NOMO-1 treated with dmso at 0.1 percent for 144 hours (cell line): Measurements from ENCODE around the gene ING3.
"Not testable (repeated sequence)": the region's sequence is repeated elsewhere in the genome, so short reads cannot be mapped to it uniquely, and the experiment has no call there.

ENCODE experiments used
- DNase-seq: peaks from one replicate; lab custom pipeline; 2025; ENCODE audit not compliant: unreplicated experiment; lab: John Stamatoyannopoulos, UW

The ING3 gene

DNA sequence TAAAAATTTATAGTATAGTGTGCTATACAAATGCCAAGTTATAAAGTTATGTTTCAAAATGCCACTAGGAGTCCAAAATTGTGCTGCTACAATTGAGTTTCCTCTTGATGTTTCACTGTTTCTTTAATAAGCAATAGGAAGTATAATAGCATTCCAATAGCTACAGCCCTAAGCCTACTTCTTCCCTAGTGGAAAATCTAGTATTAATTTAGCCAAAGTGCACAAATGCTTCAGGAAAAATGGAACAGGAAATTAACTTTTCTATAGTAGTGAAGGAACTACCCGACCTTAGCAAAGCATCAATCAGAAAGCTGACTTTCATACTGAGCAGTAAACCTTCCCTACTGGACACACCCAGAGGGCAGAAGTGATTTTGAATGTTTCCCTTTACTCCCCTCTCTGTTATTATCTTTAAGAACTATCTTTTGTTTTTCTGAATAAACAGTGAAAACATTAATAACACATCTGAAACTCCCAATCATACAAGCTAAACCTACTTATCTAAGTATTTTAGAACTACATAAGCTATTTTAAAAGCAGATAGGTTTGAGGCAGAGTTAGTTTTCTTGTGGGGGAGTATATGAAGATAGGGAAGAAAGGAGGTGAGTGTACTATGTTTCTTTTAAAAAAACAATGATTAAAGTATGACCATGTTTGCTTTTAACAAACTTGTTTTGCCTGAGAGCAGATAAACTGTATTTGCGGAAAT is 51.6 kb downstream of the ING3 start:
- DNase-seq, result no peak

- no peak for DNase-seq
Observed at GRCh38 chr7:121002757-121003200, 52.2 kb downstream of the ING3 start.

DNA sequence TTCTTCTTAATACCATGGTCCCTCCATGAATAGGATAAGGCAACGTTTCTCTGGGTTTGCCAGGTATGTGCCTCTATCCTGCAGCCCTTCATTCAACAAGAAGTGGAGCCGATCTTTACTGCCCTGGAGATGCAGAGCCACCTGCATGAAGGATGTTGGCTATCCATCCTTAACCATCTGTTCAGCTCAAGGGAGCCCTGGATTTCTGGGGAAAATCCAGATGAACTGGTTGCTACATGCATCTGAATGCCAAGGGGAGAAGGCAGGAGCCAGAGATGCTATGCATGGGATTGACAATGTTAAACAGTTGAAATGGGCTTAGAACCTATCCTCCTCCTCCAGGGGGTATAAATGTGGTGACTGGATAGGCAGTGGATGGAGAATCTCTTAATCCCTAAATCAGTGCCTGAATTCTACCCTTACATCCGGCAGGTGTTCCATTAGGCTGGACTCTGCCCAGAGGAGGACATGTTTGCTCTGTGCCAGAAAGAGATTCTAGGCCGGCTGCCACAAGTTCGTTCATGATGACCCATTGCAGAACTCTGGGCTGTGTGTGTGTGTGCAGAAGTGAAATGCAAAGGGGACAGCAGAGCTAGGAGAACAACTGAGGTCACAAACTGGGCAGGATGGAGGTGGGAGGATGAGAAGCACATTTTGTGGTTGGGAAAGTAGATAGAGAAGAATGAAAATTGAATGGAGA is 53.6 kb downstream of the ING3 start:
- no peak for DNase-seq

DNA sequence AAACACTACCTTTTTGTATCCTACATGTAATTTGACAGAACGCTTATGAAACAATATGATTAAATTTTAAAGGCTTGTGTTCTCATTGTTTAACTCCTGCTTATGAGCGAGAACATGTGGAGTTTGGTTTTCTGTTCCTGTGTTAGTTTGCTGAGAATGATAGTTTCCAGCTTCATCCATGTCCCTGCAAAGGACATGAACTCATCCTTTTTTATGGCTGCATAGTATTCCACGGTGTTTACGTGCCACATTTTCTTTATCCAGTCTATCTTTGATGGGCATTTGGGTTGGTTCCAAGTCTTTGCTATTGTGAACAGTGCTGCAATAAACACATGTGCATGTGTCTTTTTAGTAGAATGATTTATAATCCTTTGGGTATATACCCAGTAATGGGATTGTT is 54.5 kb downstream of the ING3 start:
- not testable (repeated sequence) for DNase-seq

DNA sequence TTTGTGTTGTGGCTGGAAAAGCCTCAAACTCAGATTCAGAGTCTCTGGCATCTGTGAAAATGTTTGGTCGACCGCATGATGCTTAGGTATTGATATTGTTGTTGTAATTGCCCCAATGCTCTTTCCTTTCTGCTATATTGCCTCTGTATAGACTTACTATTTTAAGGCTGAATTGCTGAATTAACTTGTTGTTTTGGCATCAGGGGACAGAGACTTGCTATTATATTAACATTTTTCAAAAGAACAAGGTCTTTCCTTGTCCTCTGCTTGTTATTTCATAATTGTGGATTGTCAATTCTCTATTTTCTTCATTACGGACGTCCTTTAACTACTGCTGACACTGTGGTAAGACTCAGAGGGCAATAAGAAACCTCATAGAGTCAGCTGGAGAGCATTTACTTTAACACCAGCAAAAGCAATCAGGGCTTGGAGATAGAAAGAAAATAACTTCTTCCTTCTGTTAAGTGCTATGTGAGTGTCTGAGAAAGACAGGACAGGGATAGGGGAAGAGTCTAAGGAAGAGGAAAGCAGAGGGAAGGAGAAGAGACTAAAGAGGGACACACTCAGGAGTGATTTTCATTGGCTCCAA is 55.5 kb downstream of the ING3 start:
- DNase-seq, result no peak

- no peak for DNase-seq
Observed at GRCh38 chr7:121006711-121007315, 56.2 kb downstream of the ING3 start.

DNA sequence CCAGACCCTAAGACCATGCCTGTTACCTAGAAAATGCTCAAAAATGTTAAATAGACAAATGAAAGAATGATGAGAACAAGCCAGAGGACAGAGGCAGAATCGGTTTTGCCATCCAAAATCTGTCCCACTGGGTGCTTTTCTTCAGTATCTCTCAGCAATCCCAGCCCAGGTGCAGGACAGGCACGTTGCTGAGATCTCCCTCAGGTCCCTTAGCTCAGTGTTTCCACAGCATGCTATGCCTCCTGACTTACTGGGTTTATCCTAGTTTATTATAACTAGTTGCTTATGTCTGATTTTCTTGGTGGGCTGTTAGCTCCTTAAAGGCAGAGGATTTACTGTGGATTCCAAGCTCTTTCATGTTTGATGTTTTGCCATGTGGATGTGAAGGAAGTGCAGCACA is 58.2 kb downstream of the ING3 start:
- DNase-seq, result no peak

GRCh38 chr7:121011401-121011800 is 60.8 kb downstream of the ING3 start:
- no peak for DNase-seq

GRCh38 chr7:121012170-121012874 is 61.7 kb downstream of the ING3 start:
- DNase-seq, result no peak

DNA sequence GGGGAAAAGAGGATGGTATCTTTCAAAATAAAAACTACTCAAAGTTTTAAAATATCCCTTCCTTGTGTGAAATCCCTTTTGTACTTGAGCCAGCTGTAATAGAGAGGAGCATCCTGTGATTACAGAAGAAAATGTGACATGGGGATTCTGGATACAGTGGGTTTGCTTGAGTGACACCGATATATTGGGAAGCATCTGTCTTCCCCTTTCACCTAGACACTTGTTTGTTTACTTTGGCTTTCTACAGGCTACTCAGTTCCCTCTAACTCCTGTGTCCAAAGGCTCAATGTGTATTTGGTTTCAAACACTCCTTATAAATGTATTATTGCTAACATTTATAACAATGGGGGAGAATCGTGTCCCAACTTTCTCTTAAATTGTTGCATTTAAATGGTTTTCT is 62.3 kb downstream of the ING3 start:
- DNase-seq, result no peak

GRCh38 chr7:121015560-121015959 is 65.0 kb downstream of the ING3 start:
- no peak for DNase-seq

GRCh38 chr7:121016966-121017365 is 66.4 kb downstream of the ING3 start:
- no peak for DNase-seq

GRCh38 chr7:121017586-121017985 is 67.0 kb downstream of the ING3 start:
- DNase-seq, result no peak

GRCh38 chr7:121019018-121019417 is 68.4 kb downstream of the ING3 start:
- DNase-seq, result no peak

GRCh38 chr7:121020249-121020988 is 69.8 kb downstream of the ING3 start:
- no peak for DNase-seq

- no peak for DNase-seq
Observed at GRCh38 chr7:121020989-121021969, 70.7 kb downstream of the ING3 start.

DNA sequence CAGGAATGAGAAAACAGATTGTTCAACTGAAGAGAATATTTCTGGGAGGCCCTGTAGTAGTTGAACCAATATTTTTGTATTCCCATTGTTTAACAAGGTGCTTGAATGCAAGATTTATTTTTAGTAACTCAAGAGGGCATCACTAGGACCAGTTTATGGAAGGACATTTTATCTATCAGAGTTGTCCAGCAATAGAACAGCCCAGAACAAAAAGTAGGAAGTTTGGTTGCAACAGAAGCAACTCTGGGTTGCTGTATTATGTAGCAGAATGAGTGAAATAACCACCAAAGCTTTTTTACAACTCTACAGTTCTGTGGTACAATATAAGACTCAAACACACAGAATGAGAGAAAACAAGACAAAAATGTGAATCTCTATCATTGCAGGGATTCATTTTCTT is 72.6 kb downstream of the ING3 start:
- DNase-seq, result no peak

DNA sequence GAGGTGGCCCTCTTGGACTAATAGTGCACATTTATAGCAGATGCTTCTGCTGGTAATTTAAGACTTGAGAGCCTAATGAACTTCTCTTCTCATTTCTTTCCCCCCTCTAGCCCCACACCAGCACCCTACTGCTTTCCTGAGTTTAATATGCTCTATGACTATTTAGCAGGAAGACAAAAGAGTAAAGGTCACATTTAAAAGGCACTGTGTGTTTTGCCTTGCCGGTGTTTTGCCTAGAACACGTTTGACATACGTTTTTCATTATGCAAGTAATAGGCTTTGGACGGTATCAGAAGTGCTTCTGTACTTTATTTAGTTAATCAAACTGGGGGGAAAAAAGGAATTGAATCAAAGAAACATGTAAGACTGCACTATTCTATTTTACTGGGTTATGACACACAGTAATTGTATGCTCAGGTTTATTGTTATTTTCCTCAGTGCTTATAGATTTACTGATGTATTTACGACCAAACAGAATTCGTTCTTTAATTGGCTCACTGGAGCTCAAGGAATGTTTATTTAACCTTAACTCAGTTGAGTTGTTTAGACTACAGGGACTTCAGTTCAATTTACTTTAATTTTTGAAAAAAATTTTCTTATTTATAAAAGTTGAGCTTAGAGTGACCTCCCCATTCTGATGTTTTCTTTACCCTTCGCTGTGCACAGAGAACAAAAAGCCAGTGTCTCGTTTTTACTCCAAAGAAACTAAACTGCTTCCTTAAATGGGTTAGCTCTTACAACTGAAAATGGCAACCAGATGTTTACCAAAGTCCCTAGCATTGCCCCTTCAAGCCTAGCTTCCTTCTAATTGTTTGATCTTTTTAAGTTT is 73.3 kb downstream of the ING3 start:
- no peak for DNase-seq

DNA sequence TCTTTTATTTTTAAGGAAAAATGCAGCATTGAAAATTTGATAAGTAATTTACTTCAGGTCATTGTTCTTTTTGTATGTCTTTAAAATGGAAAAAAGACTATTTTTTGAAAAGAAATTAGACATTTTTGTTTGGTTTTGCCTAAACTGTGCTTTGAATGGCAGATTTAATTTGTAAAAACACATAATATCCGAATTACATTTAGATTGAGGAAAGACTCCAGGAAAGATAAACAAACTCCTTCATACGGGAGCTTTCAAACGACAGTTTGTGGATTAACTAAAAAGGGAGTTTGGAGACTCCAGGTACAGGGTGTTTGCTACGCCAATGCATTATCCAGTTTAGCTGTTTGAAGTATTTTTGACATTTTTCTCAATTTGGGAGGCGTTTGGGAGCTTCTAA is 74.0 kb downstream of the ING3 start:
- no peak for DNase-seq
